ENCODE data around the gene CHRM2. TPM values are rescaled to one million over a fixed set of nuclear protein-coding genes. Genes with fewer than 3 reads are reported as not detected.

CHRM2 gene
- polyA plus RNA-seq, 1 of the 3 experiments (the other 2 are of a cell fraction), result 0.23 TPM

GRCh38 chr7:137040745-137041144 is 172.3 kb downstream of the CHRM2 start:
- WGBS (ENCODE audit: low lambda C conversion rate), result 39% methylated on average over 7 of the region's 7 CpGs
- no peaks in the 10 kb centered on the region for H4K20me1 ChIP-seq (ENCODE audit: insufficient read depth)
- TF ChIP-seq FOXM1 (IDR thresholded peaks at IDR 0.05; ENCODE audit: low read depth) (no peak), REST (IDR thresholded peaks at IDR 0.05; ENCODE audit: low read depth, low read length) (no peak), RAD21 (IDR thresholded peaks at IDR 0.05; ENCODE audit: low read length) (no peak), SMC3 (IDR thresholded peaks at IDR 0.05; ENCODE audit: low read depth, low read length) (no peak)
- POLR2A ChIA-PET, result no interaction called here
- no peak overlapping the region for H3K4me3 ChIP-seq (ENCODE audit: low read depth in 2 of 2, low read length in 1 of 2)
- no peaks in the 10 kb centered on the region for H3K27me3 ChIP-seq (ENCODE audit: insufficient read depth)
- CTCF ChIA-PET, result no interaction called here
- H3K79me2 ChIP-seq (ENCODE audit: insufficient read depth), result no peaks in the 10 kb centered on the region
- no peaks in the 10 kb centered on the region for H3F3A ChIP-seq (replicated peaks; ENCODE audit: insufficient read depth)
- H3K9me3 ChIP-seq, result no peaks in the 10 kb centered on the region
- no peak overlapping the region for H2AFZ ChIP-seq (ENCODE audit: low read depth)
- H3K27ac ChIP-seq (ENCODE audit: low read depth in 2 of 2, low read length in 1 of 2), result no peak overlapping the region
- H3K9me2 ChIP-seq, result no peaks in the 10 kb centered on the region
- DNase-seq, result no peak
- peaks cover 0 to 2% of the 10 kb centered on the region in 2 experiments; a peak in 2 of 4 replicates for H3K4me1 ChIP-seq (ENCODE audit: control insufficient read depth in 1 of 2, insufficient read depth in 2 of 2, low read depth in 1 of 2, low read length in 1 of 2)
- H3K36me3 ChIP-seq (replicated peaks in 1 of 2; ENCODE audit: control insufficient read depth in 1 of 2, insufficient read depth in 2 of 2, low read length in 1 of 2), result no peaks in the 10 kb centered on the region
- H3K9ac ChIP-seq, result no peak overlapping the region
- H3K4me2 ChIP-seq, result no peak overlapping the region

GRCh38 chr7:137045573-137045972 is 177.1 kb downstream of the CHRM2 start:
- POLR2A ChIA-PET, result no interaction called here
- WGBS (ENCODE audit: low lambda C conversion rate), result 40% methylated on average over 3 of the region's 3 CpGs
- CTCF ChIA-PET, result no interaction called here

More at GRCh38 chr7:137045573-137045972, 177.1 kb downstream of the CHRM2 start:
- H3K79me2 ChIP-seq (ENCODE audit: insufficient read depth), result no peaks in the 10 kb centered on the region
- H3K9ac ChIP-seq, result no peak overlapping the region
- no peak overlapping the region for H3K27ac ChIP-seq (ENCODE audit: low read depth in 2 of 2, low read length in 1 of 2)
- H3K36me3 ChIP-seq (replicated peaks in 1 of 2; ENCODE audit: control insufficient read depth in 1 of 2, insufficient read depth in 2 of 2, low read length in 1 of 2), result no peaks in the 10 kb centered on the region
- DNase-seq, result peak; percentile 1
- peaks cover 0 to 2% of the 10 kb centered on the region in 2 experiments; a peak in 2 of 4 replicates for H3K4me1 ChIP-seq (ENCODE audit: control insufficient read depth in 1 of 2, insufficient read depth in 2 of 2, low read depth in 1 of 2, low read length in 1 of 2)
- no peaks in the 10 kb centered on the region for H3K9me3 ChIP-seq
- H3K27me3 ChIP-seq (ENCODE audit: insufficient read depth), result no peaks in the 10 kb centered on the region
- no peaks in the 10 kb centered on the region for H4K20me1 ChIP-seq (ENCODE audit: insufficient read depth)
- TF ChIP-seq TEAD4 (IDR thresholded peaks at IDR 0.05; ENCODE audit: borderline replicate concordance, insufficient read depth) (no peak), RFX5 (IDR thresholded peaks at IDR 0.05; ENCODE audit: low read length) (no peak), JUND (IDR thresholded peaks at IDR 0.05) (no peak), RAD21 (IDR thresholded peaks at IDR 0.05; ENCODE audit: low read length) (no peak), ELF1 (IDR thresholded peaks at IDR 0.05) (no peak), REST (IDR thresholded peaks at IDR 0.05; ENCODE audit: low read depth, low read length) (no peak), SIN3A (IDR thresholded peaks at IDR 0.05; ENCODE audit: borderline replicate concordance, low read depth, low read length) (no peak), NFIC (IDR thresholded peaks at IDR 0.05; ENCODE audit: borderline replicate concordance) (no peak), YY1 (IDR thresholded peaks at IDR 0.05; ENCODE audit: low read depth) (no peak), GABPA (IDR thresholded peaks at IDR 0.05; ENCODE audit: low read depth) (no peak), FOXJ3 (CRISPR knock-in tag; IDR thresholded peaks at IDR 0.05) (no peak), GATA2 (CRISPR knock-in tag; IDR thresholded peaks at IDR 0.05) (no peak), TCF12 (IDR thresholded peaks at IDR 0.05) (no peak), FOXM1 (IDR thresholded peaks at IDR 0.05; ENCODE audit: low read depth) (no peak), USF2 (IDR thresholded peaks at IDR 0.05; ENCODE audit: borderline replicate concordance, low read depth, low read length) (no peak), CHD2 (IDR thresholded peaks at IDR 0.05; ENCODE audit: low read length, partially characterized antibody) (no peak), FOSL2 (IDR thresholded peaks at IDR 0.05; ENCODE audit: borderline replicate concordance, low read depth) (no peak)
- TF ChIP-seq, protein P1, sequence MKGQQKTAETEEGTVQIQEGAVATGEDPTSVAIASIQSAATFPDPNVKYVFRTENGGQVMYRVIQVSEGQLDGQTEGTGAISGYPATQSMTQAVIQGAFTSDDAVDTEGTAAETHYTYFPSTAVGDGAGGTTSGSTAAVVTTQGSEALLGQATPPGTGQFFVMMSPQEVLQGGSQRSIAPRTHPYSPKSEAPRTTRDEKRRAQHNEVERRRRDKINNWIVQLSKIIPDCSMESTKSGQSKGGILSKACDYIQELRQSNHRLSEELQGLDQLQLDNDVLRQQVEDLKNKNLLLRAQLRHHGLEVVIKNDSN (IDR thresholded peaks at IDR 0.05; ENCODE audit: borderline replicate concordance, low read depth), result no peak
- H3F3A ChIP-seq (replicated peaks; ENCODE audit: insufficient read depth), result no peaks in the 10 kb centered on the region
- no peak overlapping the region for H3K4me3 ChIP-seq (ENCODE audit: low read depth in 2 of 2, low read length in 1 of 2)
- H3K4me2 ChIP-seq, result no peak overlapping the region
- H3K9me2 ChIP-seq, result no peaks in the 10 kb centered on the region
- no peak overlapping the region for H2AFZ ChIP-seq (ENCODE audit: low read depth)
